ENCODE data around the gene GIMD1. TPM values are rescaled to one million over a fixed set of nuclear protein-coding genes. Genes with fewer than 3 reads are reported as not detected.
A peak's percentile ranks its signal among the peaks of the same experiment; 100 is the strongest.

GIMD1 gene
- total RNA-seq, 1 experiment from 2014 or later: not detected

GRCh38 chr4:106339431-106339830 is 29.1 kb downstream of the GIMD1 start:
- Histone ChIP-seq H4K8ac (replicated peaks; ENCODE audit: insufficient read length, low read depth, low read length) (no peak overlapping the region), H3T11ph (ENCODE audit: low read length) (no peak overlapping the region), H4K20me1 (ENCODE audit: control insufficient read depth, insufficient read depth, insufficient read length) (no peaks in the 10 kb centered on the region), H3K9me3 (ENCODE audit: control insufficient read depth, low read depth, low read length) (no peaks in the 10 kb centered on the region), H3K79me2 (ENCODE audit: insufficient read depth, low read length) (no peaks in the 10 kb centered on the region), H2AK5ac (ENCODE audit: insufficient read length, low read length) (no peak overlapping the region), H3K4ac (ENCODE audit: low read depth, low read length) (no peak overlapping the region), H3K27ac (ENCODE audit: insufficient read length, low read depth, low read length) (no peak overlapping the region), H3K4me2 (ENCODE audit: insufficient read depth, insufficient read length, low read length) (no peak overlapping the region), H3K56ac (ENCODE audit: insufficient read length, low read depth, low read length) (no peak overlapping the region), H2BK15ac (ENCODE audit: low read depth, low read length) (no peak overlapping the region), H3K18ac (ENCODE audit: insufficient read length, low read depth, low read length) (no peak overlapping the region), H3K9ac (ENCODE audit: extremely low read depth, insufficient read length, low read length) (no peak overlapping the region), H3K14ac (ENCODE audit: insufficient read depth, low read length) (no peak overlapping the region), H3K23ac (ENCODE audit: insufficient read length, low read depth, low read length) (no peak overlapping the region), H4K91ac (ENCODE audit: insufficient read length, low read depth, low read length) (no peak overlapping the region), H2AFZ (ENCODE audit: low read length) (no peak overlapping the region), H2BK5ac (ENCODE audit: insufficient read length, low read length) (no peak overlapping the region), H3K27me3 (ENCODE audit: insufficient read depth, low read length) (no peaks in the 10 kb centered on the region), H2BK20ac (ENCODE audit: low read depth, low read length, poor library complexity, severe bottlenecking) (no peak overlapping the region), H3K4me1 (ENCODE audit: insufficient read depth, low read length) (no peaks in the 10 kb centered on the region), H3K23me2 (ENCODE audit: insufficient read length, low read depth, low read length, poor library complexity, severe bottlenecking) (no peaks in the 10 kb centered on the region), H4K5ac (ENCODE audit: insufficient read length, low read depth, low read length) (no peak overlapping the region), H2BK120ac (ENCODE audit: low read depth, low read length, poor library complexity, severe bottlenecking) (no peak overlapping the region), H3K79me1 (ENCODE audit: insufficient read depth, low read depth, low read length, poor library complexity, severe bottlenecking) (no peaks in the 10 kb centered on the region), H2BK12ac (ENCODE audit: insufficient read length, low read depth, low read length) (no peak overlapping the region)
- TF ChIP-seq CTCF (conservative IDR thresholded peaks at IDR 0.05): no peak
- Mint-ChIP-seq H3K27me3 (ENCODE audit: low read depth) (no peaks in the 10 kb centered on the region), H3K4me1 (peaks cover 3 to 4% of the 10 kb centered on the region in 2 experiments), H3K27ac (peak overlapping the region in 1 of 3 experiments; percentile 56; a peak in 1 of 7 replicates), H3K9me3 (peaks cover 3 to 4% of the 10 kb centered on the region in 2 experiments; a peak in 3 of 5 replicates), H3K36me3 (ENCODE audit: insufficient read depth in 1 of 3, low read depth in 3 of 3) (peaks cover 33 to 53% (median 45%) of the 10 kb centered on the region in 3 experiments), H3K4me3 (no peak overlapping the region)
- WGBS (ENCODE audit: extremely low coverage, insufficient read length, low lambda C conversion rate): no CpG with 5 or more reads among the region's 4 CpGs
- DNase-seq: no peak
